K562 (cell line): ENCODE measurements around the gene TAF8. TPM values are rescaled to one million over a fixed set of nuclear protein-coding genes. Genes with fewer than 3 reads are reported as not detected.

Experiments
- KLF13 ChIP-seq: fragments of 450-650 bp; IDR thresholded peaks from 2 replicates; pipeline ENCODE4 v1.6.1; 2016; ENCODE audit warnings: missing genetic modification characterization, low read depth, mild to moderate bottlenecking, missing compliant biosample characterization, moderate library complexity, borderline replicate concordance
- ZNF3 ChIP-seq: fragments of 250-450 bp; sonication (Bioruptor Pico); IDR thresholded peaks from 2 replicates; pipeline ENCODE4 v1.5.0; 2021; ENCODE audit warnings: mild to moderate bottlenecking, moderate library complexity
- ZNF41 ChIP-seq: fragments of 250-450 bp; sonication (Bioruptor Pico); conservative IDR thresholded peaks from 2 replicates; pipeline ENCODE4 v1.4.0; 2020; ENCODE audit warnings: mild to moderate bottlenecking
- polyA plus RNA-seq, 8 experiments: library from polyadenylated mRNA; depleted of rRNA in 4 of 8; stranded (reverse) in 5 of 8; unstranded in 3 of 8; fragments of >200 nt; fragmentation: Nextera tagmentation in 2 of 8; fragmentation: Illumina TruSeq in 1 of 8; extraction: Ambion mirVana in 2 of 8; extraction: Trizol in 1 of 8; gene quantifications; 2 replicates each; pipeline versions ENCODE4 v1.2.1 to v1.2.3, GENCODE V29; 2011 to 2014; ENCODE audit warnings: inconsistent platforms in 1 of 8, missing spikeins in 1 of 8
- total RNA-seq, 7 experiments: library from RNA; depleted of rRNA in 6 of 7; stranded (reverse); fragments of >200 nt in 6 of 7; fragmentation: Illumina TruSeq in 2 of 7; extraction: Trizol in 2 of 7; gene quantifications; 2 replicates each; pipeline versions ENCODE4 v1.2.1 to v1.2.3, GENCODE V29; 2011 to 2021; ENCODE audit warnings: low replicate concordance in 1 of 7
- TF ChIP-seq, protein P1 (sequence below), 2 experiments: fragments of 450-650 bp; formaldehyde crosslinking in 1 of 2; IDR thresholded peaks; 2 replicates each; pipeline versions ENCODE4 v1.4.0 to v1.6.1; 2014 to 2020; ENCODE audit warnings: mild to moderate bottlenecking in 2 of 2, borderline replicate concordance in 1 of 2, low read depth in 1 of 2

TAF8 gene
- total and polyA plus RNA-seq, 9 of the 15 experiments (the other 6 are each of a cell fraction or from before 2014, with no cell fraction given): 29.4 to 84.0 (median 52.6) TPM

DNA sequence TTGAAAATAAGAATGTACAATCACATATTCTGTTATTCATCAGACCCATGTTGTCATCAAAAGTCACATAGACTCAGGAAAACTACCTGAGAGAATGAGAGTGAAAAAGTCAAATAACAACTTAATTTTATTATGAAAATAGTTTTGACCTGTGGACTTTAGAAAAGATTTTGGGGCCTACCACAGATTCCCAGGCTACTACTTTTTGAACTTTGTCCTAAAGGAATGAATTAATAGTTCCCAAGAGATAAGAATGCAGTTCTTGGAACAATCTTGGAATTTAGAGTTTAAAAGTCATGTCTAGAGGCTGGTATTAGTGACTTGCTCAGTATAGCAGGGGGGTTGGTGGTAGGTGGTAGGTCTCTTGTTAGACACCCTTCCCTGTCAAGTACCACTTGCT, 3.3 kb downstream of the TAF8 start (continued):
- TF ChIP-seq, protein P1, sequence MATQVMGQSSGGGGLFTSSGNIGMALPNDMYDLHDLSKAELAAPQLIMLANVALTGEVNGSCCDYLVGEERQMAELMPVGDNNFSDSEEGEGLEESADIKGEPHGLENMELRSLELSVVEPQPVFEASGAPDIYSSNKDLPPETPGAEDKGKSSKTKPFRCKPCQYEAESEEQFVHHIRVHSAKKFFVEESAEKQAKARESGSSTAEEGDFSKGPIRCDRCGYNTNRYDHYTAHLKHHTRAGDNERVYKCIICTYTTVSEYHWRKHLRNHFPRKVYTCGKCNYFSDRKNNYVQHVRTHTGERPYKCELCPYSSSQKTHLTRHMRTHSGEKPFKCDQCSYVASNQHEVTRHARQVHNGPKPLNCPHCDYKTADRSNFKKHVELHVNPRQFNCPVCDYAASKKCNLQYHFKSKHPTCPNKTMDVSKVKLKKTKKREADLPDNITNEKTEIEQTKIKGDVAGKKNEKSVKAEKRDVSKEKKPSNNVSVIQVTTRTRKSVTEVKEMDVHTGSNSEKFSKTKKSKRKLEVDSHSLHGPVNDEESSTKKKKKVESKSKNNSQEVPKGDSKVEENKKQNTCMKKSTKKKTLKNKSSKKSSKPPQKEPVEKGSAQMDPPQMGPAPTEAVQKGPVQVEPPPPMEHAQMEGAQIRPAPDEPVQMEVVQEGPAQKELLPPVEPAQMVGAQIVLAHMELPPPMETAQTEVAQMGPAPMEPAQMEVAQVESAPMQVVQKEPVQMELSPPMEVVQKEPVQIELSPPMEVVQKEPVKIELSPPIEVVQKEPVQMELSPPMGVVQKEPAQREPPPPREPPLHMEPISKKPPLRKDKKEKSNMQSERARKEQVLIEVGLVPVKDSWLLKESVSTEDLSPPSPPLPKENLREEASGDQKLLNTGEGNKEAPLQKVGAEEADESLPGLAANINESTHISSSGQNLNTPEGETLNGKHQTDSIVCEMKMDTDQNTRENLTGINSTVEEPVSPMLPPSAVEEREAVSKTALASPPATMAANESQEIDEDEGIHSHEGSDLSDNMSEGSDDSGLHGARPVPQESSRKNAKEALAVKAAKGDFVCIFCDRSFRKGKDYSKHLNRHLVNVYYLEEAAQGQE (IDR thresholded peaks at IDR 0.05; ENCODE audit: borderline replicate concordance): no peak
- TF ChIP-seq, protein P1 (CRISPR knock-in tag; IDR thresholded peaks at IDR 0.05; ENCODE audit: low read depth): no peak
- TF ChIP-seq KLF13 (tag): no peak
- TF ChIP-seq ZNF3: no peak
- TF ChIP-seq ZNF41 (CRISPR knock-in tag): no peak
